PC-3 (cell line): Measurements from ENCODE around the gene SLC45A2. TPM values are rescaled to one million over a fixed set of nuclear protein-coding genes. Genes with fewer than 3 reads are reported as not detected.

ENCODE experiments used
- ATAC-seq: fragments of 200-7000 bp; cut with Tn5 transposase; 2 replicates; pipeline ENCODE4 v1.9.1; 2020; ENCODE audit warnings: mild to moderate bottlenecking, moderate library complexity
- BruUV-seq: library from RNA; stranded (reverse); fragments of 400-500 nt; replicated peaks from 2 replicates; lab custom pipeline; 2021; lab: Mats Ljungman, UMichigan
- CTCF ChIA-PET: fragments of 300-600 bp; sonication (Branson Sonifier 250); formaldehyde crosslinking; loops from one replicate; lab custom pipeline; 2022; ENCODE audit warnings: antibody characterized with exemption; lab: Charles Lee
- POLR2A ChIA-PET: fragments of 300-600 bp; sonication (Branson Sonifier 250); formaldehyde crosslinking; loops from one replicate; lab custom pipeline; 2022; ENCODE audit warnings: antibody characterized with exemption; ENCODE audit not compliant: unreplicated experiment; lab: Charles Lee
- DNase-seq: peaks from one replicate; pipeline ENCODE4 v3.0.0-alpha.2; 2015
- H2AFZ ChIP-seq: fragments of 300-600 bp; sonication (generic); 2 replicates; pipeline ENCODE4 v1.6.0; 2016; ENCODE audit warnings: antibody characterized with exemption, low read length
- H3F3A ChIP-seq: fragments of 300-600 bp; sonication (generic); one replicate; pipeline ENCODE4 v1.6.0; 2017; ENCODE audit warnings: antibody characterized with exemption, low read length, control low read depth, mild to moderate bottlenecking; ENCODE audit not compliant: unreplicated experiment
- H3K27ac ChIP-seq: fragments of 300-600 bp; sonication (generic); 2 replicates; pipeline ENCODE4 v1.5.1; 2016; ENCODE audit warnings: mild to moderate bottlenecking, low read length
- H3K27me3 ChIP-seq: fragments of 300-600 bp; sonication (generic); 2 replicates; pipeline ENCODE4 v1.6.1; 2016; ENCODE audit warnings: low read length, mixed read lengths
- H3K36me3 ChIP-seq: fragments of 300-600 bp; sonication (generic); 2 replicates; pipeline ENCODE4 v1.6.1; 2016; ENCODE audit warnings: low read depth, mixed run types, low read length, mixed read lengths
- H3K4me1 ChIP-seq: fragments of 300-600 bp; sonication (generic); 2 replicates; pipeline ENCODE4 v1.5.1; 2016; ENCODE audit warnings: low read length; ENCODE audit not compliant: insufficient read depth
- H3K4me2 ChIP-seq: fragments of 300-600 bp; sonication (generic); 2 replicates; pipeline ENCODE4 v1.6.0; 2016; ENCODE audit warnings: low read length
- H3K4me3 ChIP-seq: fragments of 300-600 bp; sonication (generic); 2 replicates; pipeline ENCODE4 v1.5.1; 2016; ENCODE audit warnings: mild to moderate bottlenecking, low read length, mixed read lengths
- H3K79me2 ChIP-seq: fragments of 300-600 bp; sonication (generic); 2 replicates; pipeline ENCODE4 v1.6.1; 2017; ENCODE audit warnings: low read length, mixed read lengths
- H3K9ac ChIP-seq: fragments of 300-600 bp; sonication (generic); 2 replicates; pipeline ENCODE4 v1.6.0; 2016; ENCODE audit warnings: mild to moderate bottlenecking, low read length
- H3K9me2 ChIP-seq: fragments of 300-600 bp; sonication (generic); replicated peaks from 2 replicates; pipeline ENCODE4 v1.6.1; 2016; ENCODE audit warnings: mixed run types, low read length, mixed read lengths
- H3K9me3 ChIP-seq: fragments of 300-600 bp; sonication (generic); 2 replicates; pipeline ENCODE4 v1.6.1; 2016; ENCODE audit warnings: low read length, mixed read lengths
- H4K20me1 ChIP-seq: fragments of 300-600 bp; sonication (generic); 2 replicates; pipeline ENCODE4 v1.6.1; 2016; ENCODE audit warnings: low read length, mixed read lengths
- EZH2 ChIP-seq: fragments of 300-600 bp; sonication (generic); IDR thresholded peaks from one replicate; pipeline ENCODE4 v1.6.1; 2017; ENCODE audit warnings: antibody characterized with exemption, mild to moderate bottlenecking, low read length; ENCODE audit not compliant: unreplicated experiment
- EZH2phosphoT487 ChIP-seq: fragments of 300-600 bp; sonication (generic); IDR thresholded peaks from 2 replicates; pipeline ENCODE4 v1.6.1; 2018; ENCODE audit warnings: mild to moderate bottlenecking, antibody characterized with exemption, low read length, borderline replicate concordance
- intact Hi-C: fragments of 100-400 bp; cut with micrococcal nuclease; formaldehyde crosslinking; loops from 2 replicates; pipeline ENCODE4 v1.9.0; 2023
- total RNA-seq: library from RNA; depleted of rRNA; stranded (reverse); fragments of >200 nt; gene quantifications from 2 replicates; pipeline ENCODE4 v1.2.3, GENCODE V29; 2014
- TF ChIP-seq, protein P1 (sequence below): fragments of 300-600 bp; sonication (generic); conservative IDR thresholded peaks from 2 replicates; pipeline ENCODE4 v1.5.1; 2017; ENCODE audit warnings: antibody characterized with exemption, low read depth, mild to moderate bottlenecking, low read length

Gene SLC45A2
- total RNA-seq, 1 experiment from 2014 or later = not detected

DNA sequence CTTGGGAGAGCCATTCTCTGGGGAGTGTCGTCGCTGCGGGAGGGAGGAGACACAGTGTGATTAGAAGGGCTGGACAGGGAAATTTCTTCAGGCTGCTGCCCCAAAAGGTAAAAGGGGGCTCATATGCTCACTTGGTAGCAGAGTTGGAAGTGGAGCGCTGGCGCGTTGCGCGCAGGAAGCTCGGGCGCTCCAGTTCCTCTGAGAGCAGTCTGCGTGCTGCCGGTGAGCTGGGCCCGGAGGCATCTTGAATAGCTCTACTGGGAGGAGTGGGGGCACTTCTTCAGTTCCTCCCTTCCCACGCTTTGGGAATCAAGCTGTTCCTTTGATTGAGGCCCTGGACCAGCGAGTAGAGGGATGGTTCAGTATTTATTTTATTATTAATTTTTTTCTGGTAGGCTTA lies 45.6 kb downstream of the SLC45A2 start:
- Histone ChIP-seq H3K36me3 (no peaks in the 10 kb centered on the region), H3K27ac (no peak overlapping the region), H3K4me3 (no peak overlapping the region), H2AFZ (no peak overlapping the region), H3K9me3 (no peaks in the 10 kb centered on the region), H3K4me1 (peaks cover 8% of the 10 kb centered on the region), H4K20me1 (no peaks in the 10 kb centered on the region), H3K27me3 (no peaks in the 10 kb centered on the region), H3K9me2 (no peaks in the 10 kb centered on the region), H3K4me2 (no peak overlapping the region), H3F3A (no peaks in the 10 kb centered on the region), H3K79me2 (no peaks in the 10 kb centered on the region), H3K9ac (no peak overlapping the region)
- no peak for ATAC-seq
- no peak for DNase-seq
- ChIA-PET POLR2A (no interaction called here), CTCF (no interaction called here)
- intact Hi-C loops = no loop called here
- no TSS peak for BruUV-seq
- TF ChIP-seq EZH2 (no peak), EZH2phosphoT487 (no peak)
- TF ChIP-seq, protein P1, sequence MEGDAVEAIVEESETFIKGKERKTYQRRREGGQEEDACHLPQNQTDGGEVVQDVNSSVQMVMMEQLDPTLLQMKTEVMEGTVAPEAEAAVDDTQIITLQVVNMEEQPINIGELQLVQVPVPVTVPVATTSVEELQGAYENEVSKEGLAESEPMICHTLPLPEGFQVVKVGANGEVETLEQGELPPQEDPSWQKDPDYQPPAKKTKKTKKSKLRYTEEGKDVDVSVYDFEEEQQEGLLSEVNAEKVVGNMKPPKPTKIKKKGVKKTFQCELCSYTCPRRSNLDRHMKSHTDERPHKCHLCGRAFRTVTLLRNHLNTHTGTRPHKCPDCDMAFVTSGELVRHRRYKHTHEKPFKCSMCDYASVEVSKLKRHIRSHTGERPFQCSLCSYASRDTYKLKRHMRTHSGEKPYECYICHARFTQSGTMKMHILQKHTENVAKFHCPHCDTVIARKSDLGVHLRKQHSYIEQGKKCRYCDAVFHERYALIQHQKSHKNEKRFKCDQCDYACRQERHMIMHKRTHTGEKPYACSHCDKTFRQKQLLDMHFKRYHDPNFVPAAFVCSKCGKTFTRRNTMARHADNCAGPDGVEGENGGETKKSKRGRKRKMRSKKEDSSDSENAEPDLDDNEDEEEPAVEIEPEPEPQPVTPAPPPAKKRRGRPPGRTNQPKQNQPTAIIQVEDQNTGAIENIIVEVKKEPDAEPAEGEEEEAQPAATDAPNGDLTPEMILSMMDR = no peak

- Histone ChIP-seq H3K4me1 (peaks cover 12% of the 10 kb centered on the region), H3K79me2 (no peaks in the 10 kb centered on the region), H3K4me2 (no peak overlapping the region), H3K9me3 (no peaks in the 10 kb centered on the region), H3F3A (no peaks in the 10 kb centered on the region), H3K36me3 (no peaks in the 10 kb centered on the region), H3K4me3 (no peak overlapping the region), H4K20me1 (no peaks in the 10 kb centered on the region), H3K27me3 (no peaks in the 10 kb centered on the region), H3K9ac (no peak overlapping the region), H3K9me2 (no peaks in the 10 kb centered on the region), H2AFZ (no peak overlapping the region), H3K27ac (no peak overlapping the region)
- POLR2A ChIA-PET = no interaction called here
- TF ChIP-seq EZH2 (no peak), EZH2phosphoT487 (no peak)
- TF ChIP-seq, protein P1 = no peak
- no TSS peak for BruUV-seq
- DNase-seq = no peak
- CTCF ChIA-PET = no interaction called here
- ATAC-seq = no peak
- intact Hi-C loops = no loop called here
Measured at GRCh38 chr5:33938507-33938796, 46.0 kb downstream of the SLC45A2 start.

- intact Hi-C loops = no loop called here
- BruUV-seq = no TSS peak
- H3K9ac ChIP-seq = no peak overlapping the region
- H3K36me3 ChIP-seq = no peaks in the 10 kb centered on the region
- no peak overlapping the region for H3K4me2 ChIP-seq
- H3K79me2 ChIP-seq = no peaks in the 10 kb centered on the region
- H3K4me3 ChIP-seq = no peak overlapping the region
- ChIA-PET CTCF (no interaction called here), POLR2A (no interaction called here)
- H3F3A ChIP-seq = no peaks in the 10 kb centered on the region
- H4K20me1 ChIP-seq = no peaks in the 10 kb centered on the region
- ATAC-seq (no peak), DNase-seq (no peak)
- H2AFZ ChIP-seq = no peak overlapping the region
- no peaks in the 10 kb centered on the region for H3K9me3 ChIP-seq
- H3K27ac ChIP-seq = no peak overlapping the region
- H3K27me3 ChIP-seq = no peaks in the 10 kb centered on the region
- no peak for TF ChIP-seq EZH2phosphoT487
- TF ChIP-seq EZH2 = no peak
- TF ChIP-seq, protein P1 = no peak
- H3K9me2 ChIP-seq = no peaks in the 10 kb centered on the region
- peaks cover 14% of the 10 kb centered on the region for H3K4me1 ChIP-seq
Measured at GRCh38 chr5:33937707-33938506, 46.6 kb downstream of the SLC45A2 start.
